Lower lobe of right lung (tissue), 2 donors: ENCODE measurements around the gene CFAP77. TPM values are rescaled to one million over a fixed set of nuclear protein-coding genes. Genes with fewer than 3 reads are reported as not detected.

Experiments
- ATAC-seq, 2 donors: fragments of 200-7000 bp; cut with Tn5 transposase; one replicate each; pipeline ENCODE4 v1.9.1; 2020 to 2022; ENCODE audit warnings: mild to moderate bottlenecking in 2 of 2, moderate library complexity in 2 of 2
- DNase-seq: peaks from one replicate; pipeline ENCODE4 v3.0.0-alpha.2; 2020
- H3K27ac ChIP-seq: fragments of 200-600 bp; one replicate; pipeline ENCODE4 v1.8.0; 2022
- H3K27me3 ChIP-seq: fragments of 200-600 bp; one replicate; pipeline ENCODE4 v1.8.0; 2022; ENCODE audit warnings: low read depth
- H3K36me3 ChIP-seq: fragments of 200-600 bp; one replicate; pipeline ENCODE4 v1.8.0; 2022; ENCODE audit warnings: mild to moderate bottlenecking
- H3K4me1 ChIP-seq: fragments of 200-600 bp; one replicate; pipeline ENCODE4 v1.8.0; 2022
- H3K4me3 ChIP-seq: fragments of 200-600 bp; one replicate; pipeline ENCODE4 v1.8.0; 2022; ENCODE audit warnings: mild to moderate bottlenecking
- H3K9me3 ChIP-seq: fragments of 200-600 bp; one replicate; pipeline ENCODE4 v1.8.0; 2022
- intact Hi-C: fragments of 100-400 bp; cut with DNase I; formaldehyde crosslinking; loops from one replicate; pipeline ENCODE4 v1.11.0; 2022
- total RNA-seq: library from RNA; stranded (reverse); fragmentation: NEBNext Ultra II Directional; extraction: Animal tissue kit (Norgen Biotek cat#: 25700); gene quantifications from one replicate; pipeline ENCODE4 v1.2.1, GENCODE V29; 2021
- TF ChIP-seq, protein P1 (sequence below): fragments of 200-600 bp; IDR thresholded peaks from one replicate; pipeline ENCODE4 v1.8.0; 2022; ENCODE audit warnings: antibody characterized with exemption, mild to moderate bottlenecking
- donor health status: DM: no; HTN: yes; CAD: no; lungs with severe emphysema.

CFAP77 gene
- total RNA-seq, 1 donor from 2014 or later: 3.7 TPM

DNA sequence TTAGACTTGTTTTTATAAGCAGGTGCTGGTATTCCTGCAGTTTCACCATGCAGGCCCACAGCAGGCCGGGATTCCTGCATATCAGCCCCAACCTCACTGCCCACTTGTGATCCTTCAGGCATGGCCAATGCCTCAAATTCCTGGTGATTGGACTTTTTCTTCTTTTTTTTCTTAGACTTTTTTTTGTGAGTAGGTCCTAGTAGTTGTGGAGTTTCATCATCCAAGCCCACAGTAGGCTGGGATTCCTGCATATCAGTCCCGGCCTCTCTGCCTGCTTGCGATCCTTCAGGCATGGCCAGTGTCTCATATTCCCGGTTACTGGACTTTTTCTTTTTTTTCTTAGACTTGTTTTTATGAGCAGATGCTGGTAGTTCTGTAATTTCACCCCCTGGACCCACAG, 8.2 kb upstream of the CFAP77 start:
- ATAC-seq (no peak), DNase-seq (no peak)
- H3K36me3 ChIP-seq: peaks cover 63% of the 10 kb centered on the region
- TF ChIP-seq, protein P1, sequence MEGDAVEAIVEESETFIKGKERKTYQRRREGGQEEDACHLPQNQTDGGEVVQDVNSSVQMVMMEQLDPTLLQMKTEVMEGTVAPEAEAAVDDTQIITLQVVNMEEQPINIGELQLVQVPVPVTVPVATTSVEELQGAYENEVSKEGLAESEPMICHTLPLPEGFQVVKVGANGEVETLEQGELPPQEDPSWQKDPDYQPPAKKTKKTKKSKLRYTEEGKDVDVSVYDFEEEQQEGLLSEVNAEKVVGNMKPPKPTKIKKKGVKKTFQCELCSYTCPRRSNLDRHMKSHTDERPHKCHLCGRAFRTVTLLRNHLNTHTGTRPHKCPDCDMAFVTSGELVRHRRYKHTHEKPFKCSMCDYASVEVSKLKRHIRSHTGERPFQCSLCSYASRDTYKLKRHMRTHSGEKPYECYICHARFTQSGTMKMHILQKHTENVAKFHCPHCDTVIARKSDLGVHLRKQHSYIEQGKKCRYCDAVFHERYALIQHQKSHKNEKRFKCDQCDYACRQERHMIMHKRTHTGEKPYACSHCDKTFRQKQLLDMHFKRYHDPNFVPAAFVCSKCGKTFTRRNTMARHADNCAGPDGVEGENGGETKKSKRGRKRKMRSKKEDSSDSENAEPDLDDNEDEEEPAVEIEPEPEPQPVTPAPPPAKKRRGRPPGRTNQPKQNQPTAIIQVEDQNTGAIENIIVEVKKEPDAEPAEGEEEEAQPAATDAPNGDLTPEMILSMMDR: no peak
- intact Hi-C loops: no loop called here
- peaks cover 19% of the 10 kb centered on the region for H3K4me1 ChIP-seq
- no peak overlapping the region for H3K4me3 ChIP-seq
- H3K27ac ChIP-seq: no peak overlapping the region
- no peaks in the 10 kb centered on the region for H3K9me3 ChIP-seq
- no peaks in the 10 kb centered on the region for H3K27me3 ChIP-seq

DNA sequence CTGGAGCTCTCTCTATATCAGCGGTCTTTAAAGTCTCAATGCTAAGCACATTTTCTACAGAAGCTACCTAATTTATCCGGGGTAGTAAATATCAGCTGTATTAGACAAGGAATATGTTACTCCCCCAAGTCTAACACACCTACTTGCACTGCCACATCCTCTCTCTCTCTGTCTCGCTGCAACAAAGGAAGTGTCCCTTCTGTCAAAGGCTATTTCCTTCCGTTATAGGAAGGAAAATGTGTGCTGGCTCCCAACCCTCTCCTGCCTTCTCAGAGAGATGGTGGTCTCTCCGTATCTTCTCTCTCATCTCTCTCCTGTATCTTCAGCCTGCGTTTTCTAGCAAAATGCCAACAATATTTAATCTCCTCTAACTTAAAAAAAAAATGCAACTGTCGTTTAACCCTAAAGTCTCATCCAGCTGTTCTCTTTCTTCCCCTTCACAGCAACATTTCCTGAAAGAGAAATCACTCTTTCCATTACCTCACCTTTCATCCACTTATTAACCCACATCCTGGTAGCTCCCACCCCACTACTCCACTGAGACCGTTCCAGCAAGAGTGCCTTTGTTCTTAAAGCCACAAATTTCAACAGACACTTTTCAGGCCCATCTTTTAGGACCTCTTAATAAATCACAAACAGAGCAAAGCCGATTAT, 5.7 kb upstream of the CFAP77 start:
- intact Hi-C loops: no loop called here
- DNase-seq (no peak), ATAC-seq (no peak)
- no peaks in the 10 kb centered on the region for H3K9me3 ChIP-seq
- H3K4me3 ChIP-seq: no peak overlapping the region
- no peak overlapping the region for H3K27ac ChIP-seq
- peaks cover 3% of the 10 kb centered on the region for H3K27me3 ChIP-seq
- peaks cover 25% of the 10 kb centered on the region for H3K4me1 ChIP-seq
- TF ChIP-seq, protein P1: no peak
- H3K36me3 ChIP-seq: peaks cover 38% of the 10 kb centered on the region

DNA sequence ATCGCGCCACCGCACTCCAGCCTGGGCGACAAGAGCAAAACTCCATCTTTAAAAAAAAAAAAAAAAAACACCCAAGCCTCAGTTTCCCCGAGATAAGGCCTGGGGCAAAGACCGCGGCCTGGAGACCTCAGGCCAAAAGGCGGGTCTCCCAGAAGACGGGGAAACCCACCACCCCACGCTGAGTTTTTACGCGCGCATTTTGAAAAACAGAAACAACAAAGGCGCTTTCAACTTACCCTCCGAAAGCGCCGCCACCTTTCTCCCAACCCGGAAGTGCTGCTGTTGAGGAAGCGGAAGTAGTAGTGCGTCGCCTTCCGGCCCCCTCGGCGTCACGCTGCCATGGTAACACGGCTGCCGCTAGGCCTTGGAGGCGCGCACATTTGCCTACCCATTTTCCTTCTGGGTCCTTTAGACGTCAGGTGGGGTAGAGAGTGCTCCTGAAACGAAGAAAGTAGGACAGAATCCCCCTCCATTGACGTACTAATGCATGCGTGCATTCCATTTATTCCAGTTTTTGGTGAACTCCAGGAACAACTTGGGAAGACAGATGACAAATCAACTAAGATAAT, 3.4 kb upstream of the CFAP77 start, which contains the start of gene TTF1:
TTF1 (minus strand) TSS at position 287 of the 569 bp plus-strand sequence. CDS start 4,019 bp downstream, outside the sequence.
- intact Hi-C loops: no loop called here
- ATAC-seq (peak; percentile 90 to 92), DNase-seq (peak; percentile 93)
- peak within 1 kb of the TSS; percentile 31 for H3K27ac ChIP-seq
- H3K4me1 ChIP-seq: peaks cover 47% of the 10 kb centered on the region
- peak within 1 kb of the TSS; percentile 82 for H3K4me3 ChIP-seq
- no peaks in the 10 kb centered on the region for H3K9me3 ChIP-seq
- peaks cover 19% of the 10 kb centered on the region for H3K36me3 ChIP-seq
- H3K27me3 ChIP-seq: peaks cover 24% of the 10 kb centered on the region
- TF ChIP-seq, protein P1: no peak

DNA sequence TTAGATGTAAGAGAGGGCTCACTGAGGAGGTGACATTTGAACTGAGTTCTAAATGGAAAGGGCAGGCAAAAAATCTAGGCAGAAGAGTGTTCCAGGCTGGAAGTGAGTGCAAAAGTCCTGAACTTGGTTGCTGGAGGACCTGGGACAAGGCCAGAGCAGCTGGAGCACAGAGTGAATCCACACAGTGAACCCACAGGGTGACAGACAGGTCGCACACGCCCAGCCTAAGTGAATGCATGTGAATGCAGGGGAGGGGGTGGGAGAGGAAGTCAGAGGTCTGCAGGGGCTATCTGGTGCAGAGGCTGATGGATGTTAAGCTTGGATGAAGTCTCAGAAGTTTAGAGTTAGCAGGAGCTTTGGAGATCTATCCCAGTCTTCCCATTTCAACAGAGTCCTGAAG, 2.8 kb upstream of the CFAP77 start:
- intact Hi-C loops: no loop called here
- H3K27me3 ChIP-seq: peaks cover 30% of the 10 kb centered on the region
- H3K27ac ChIP-seq: peak overlapping the region; percentile 31
- peaks cover 14% of the 10 kb centered on the region for H3K36me3 ChIP-seq
- peak overlapping the region; percentile 82 for H3K4me3 ChIP-seq
- ATAC-seq: no peak
- DNase-seq: no peak
- H3K9me3 ChIP-seq: no peaks in the 10 kb centered on the region
- peaks cover 47% of the 10 kb centered on the region for H3K4me1 ChIP-seq
- TF ChIP-seq, protein P1: no peak

DNA sequence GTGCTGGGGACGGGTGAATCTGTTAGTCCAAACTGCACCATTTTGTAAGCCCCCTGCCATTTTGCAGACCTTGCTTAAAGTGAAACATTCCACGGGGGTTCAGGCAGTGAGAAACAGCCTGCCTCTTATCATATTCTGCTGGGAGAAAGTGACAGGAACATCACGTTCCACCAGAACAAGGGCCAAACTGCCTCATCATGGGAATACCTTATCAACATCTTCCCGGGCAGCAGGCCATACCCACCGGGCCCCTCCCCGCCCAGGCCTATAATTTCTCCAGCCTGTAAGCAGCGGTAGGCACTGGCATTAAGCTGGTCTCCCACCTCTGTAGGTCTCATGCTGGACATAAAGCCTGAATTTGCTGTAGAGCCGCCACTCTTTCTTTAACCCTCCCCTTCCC, 1.5 kb upstream of the CFAP77 start:
- DNase-seq (no peak), ATAC-seq (no peak)
- no peak overlapping the region for H3K27ac ChIP-seq
- TF ChIP-seq, protein P1: no peak
- peaks cover 47% of the 10 kb centered on the region for H3K4me1 ChIP-seq
- H3K9me3 ChIP-seq: no peaks in the 10 kb centered on the region
- H3K4me3 ChIP-seq: no peak overlapping the region
- H3K36me3 ChIP-seq: peaks cover 2% of the 10 kb centered on the region
- H3K27me3 ChIP-seq: peaks cover 43% of the 10 kb centered on the region
- intact Hi-C loops: no loop called here
